ENCODE measurements around the gene MTSS2. TPM values are rescaled to one million over a fixed set of nuclear protein-coding genes. Genes with fewer than 3 reads are reported as not detected.

The MTSS2 gene
- total RNA-seq, 1 donor: 97.6 TPM

- no peak overlapping the region for H3K4me3 ChIP-seq (ENCODE audit: low read depth, low read length)
- peak; percentile 23 for TF ChIP-seq CTCF (IDR thresholded peaks at IDR 0.05; ENCODE audit: insufficient read depth, low read depth, low read length)
- no peak for DNase-seq (ENCODE audit: low read depth)
Measured at GRCh38 chr16:70695331-70696070, 9.6 kb upstream of the MTSS2 start.

DNA sequence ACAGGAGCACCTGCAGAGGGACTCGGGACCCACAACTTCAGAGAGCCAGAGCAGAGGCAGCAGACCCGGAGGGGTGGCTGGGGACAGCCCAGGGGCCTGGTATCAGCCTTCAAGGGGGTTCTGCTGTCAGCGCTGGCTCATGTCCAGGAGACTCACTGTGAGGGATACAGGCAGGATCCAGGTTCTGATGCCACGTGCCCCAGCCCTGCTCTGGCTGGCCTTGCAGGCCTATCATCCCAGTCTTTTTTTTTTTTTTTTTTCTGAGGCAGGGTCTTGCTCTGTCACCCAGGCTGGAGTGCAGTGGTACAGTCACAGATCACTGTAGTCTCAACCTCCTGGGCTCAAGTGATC lies 9.0 kb upstream of the MTSS2 start:
- H3K4me3 ChIP-seq (ENCODE audit: low read depth, low read length): no peak overlapping the region
- DNase-seq (ENCODE audit: low read depth): no peak
- no peak for TF ChIP-seq CTCF (IDR thresholded peaks at IDR 0.05; ENCODE audit: insufficient read depth, low read depth, low read length)

GRCh38 chr16:70694088-70694867 lies 8.4 kb upstream of the MTSS2 start:
- DNase-seq (ENCODE audit: low read depth): peak; percentile 72
- H3K4me3 ChIP-seq (ENCODE audit: low read depth, low read length): no peak overlapping the region
- TF ChIP-seq CTCF (IDR thresholded peaks at IDR 0.05; ENCODE audit: insufficient read depth, low read depth, low read length): no peak

DNA sequence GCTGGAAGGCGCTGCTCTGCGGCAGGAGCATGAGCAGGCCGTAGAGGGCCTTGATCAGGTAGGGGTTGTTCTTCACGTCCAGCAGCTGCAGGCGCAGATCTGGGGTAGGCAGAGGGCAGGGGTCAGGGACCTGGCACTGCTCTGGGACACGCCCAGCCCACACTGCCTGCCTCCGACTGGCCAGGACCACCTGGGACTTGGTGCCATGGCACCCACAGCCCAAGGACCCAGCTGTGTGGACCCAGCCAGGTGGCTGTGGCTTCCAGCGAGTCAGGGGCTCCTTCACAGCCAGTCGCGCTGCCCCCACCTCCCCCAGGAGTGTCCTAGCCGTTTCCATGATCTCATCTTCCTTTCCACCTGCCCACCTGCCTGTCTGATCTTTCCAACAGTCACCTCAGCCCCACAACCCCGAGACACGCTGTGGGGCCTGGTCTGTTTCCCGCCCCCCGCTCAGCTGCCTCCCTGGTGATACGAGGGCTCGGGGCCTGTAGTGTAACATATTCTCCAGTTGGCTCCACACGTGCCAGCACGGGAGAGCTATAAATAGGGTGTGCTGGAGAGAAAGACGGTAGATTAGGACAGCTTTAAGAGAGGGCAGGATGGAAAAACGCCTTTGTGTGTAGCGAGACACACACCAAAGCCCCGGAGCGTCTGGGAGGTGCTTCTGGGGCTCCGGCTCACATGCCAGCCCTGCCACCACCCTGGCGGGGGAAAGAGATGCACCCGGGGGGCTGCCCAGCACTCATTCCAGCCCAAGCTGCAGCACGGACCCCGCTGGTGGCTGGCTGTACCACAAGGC lies 7.2 kb upstream of the MTSS2 start:
- H3K4me3 ChIP-seq (ENCODE audit: low read depth, low read length): no peak overlapping the region
- DNase-seq (ENCODE audit: low read depth): peak; percentile 63
- no peak for TF ChIP-seq CTCF (IDR thresholded peaks at IDR 0.05; ENCODE audit: insufficient read depth, low read depth, low read length)

- TF ChIP-seq CTCF (IDR thresholded peaks at IDR 0.05; ENCODE audit: insufficient read depth, low read depth, low read length): no peak
- H3K4me3 ChIP-seq (ENCODE audit: low read depth, low read length): no peak overlapping the region
- peak; percentile 70 for DNase-seq (ENCODE audit: low read depth)
Measured at GRCh38 chr16:70692130-70692872, 6.4 kb upstream of the MTSS2 start.

Measured in fibroblast of villous mesenchyme (primary cell).